OCI-LY3 (cell line): ENCODE data around the gene DCC.

Experiments used
- CTCF ChIP-seq: fragments of 200-600, 300-600 bp; sonication (generic); IDR thresholded peaks from 2 replicates; pipeline ENCODE4 v1.5.1; 2014; ENCODE audit warnings: antibody characterized with exemption, low read length, low read depth
- EZH2phosphoT487 ChIP-seq: fragments of 200-600 bp; shearing (Covaris generic); IDR thresholded peaks from 2 replicates; pipeline ENCODE4 v1.6.1; 2018; ENCODE audit warnings: antibody characterized with exemption, mixed run types, low read depth

GRCh38 chr18:53080687-53081086 lies 740.7 kb downstream of the DCC start:
- TF ChIP-seq CTCF (no peak), EZH2phosphoT487 (no peak)
